Measurements from ENCODE around the gene SMG1.

The SMG1 gene

DNA sequence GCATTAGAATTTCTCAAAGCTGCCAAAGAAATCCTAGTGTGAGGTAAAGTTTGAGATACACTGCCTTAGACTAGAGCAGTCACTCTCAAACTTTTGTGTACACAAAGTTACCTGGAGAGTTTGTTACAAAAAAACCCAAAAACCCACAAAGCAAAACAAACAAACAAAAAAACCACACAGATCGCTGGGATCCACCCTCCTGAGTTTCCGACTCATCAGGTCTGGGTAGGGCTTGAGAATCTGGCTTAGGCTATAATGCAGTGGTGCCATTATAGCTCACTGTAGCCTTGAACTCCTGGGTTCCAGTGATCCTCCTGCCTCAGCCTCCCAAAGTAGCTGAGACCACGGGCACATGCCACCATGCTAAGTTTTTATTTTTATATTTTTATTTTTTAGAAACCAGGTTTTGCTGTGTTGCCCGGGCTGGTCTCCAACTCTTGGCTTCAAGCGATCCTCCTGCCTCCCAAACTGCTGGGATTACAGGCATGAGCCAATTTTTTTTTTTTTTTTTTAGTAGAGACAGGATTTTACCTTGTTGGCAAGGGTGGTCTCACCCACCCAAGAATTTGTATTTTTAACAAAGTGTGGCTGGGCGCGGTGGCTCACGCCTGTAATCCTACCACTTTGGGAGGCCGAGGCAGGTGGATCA, 22.3 kb upstream of the SMG1 start:
- TF ChIP-seq, protein P1, sequence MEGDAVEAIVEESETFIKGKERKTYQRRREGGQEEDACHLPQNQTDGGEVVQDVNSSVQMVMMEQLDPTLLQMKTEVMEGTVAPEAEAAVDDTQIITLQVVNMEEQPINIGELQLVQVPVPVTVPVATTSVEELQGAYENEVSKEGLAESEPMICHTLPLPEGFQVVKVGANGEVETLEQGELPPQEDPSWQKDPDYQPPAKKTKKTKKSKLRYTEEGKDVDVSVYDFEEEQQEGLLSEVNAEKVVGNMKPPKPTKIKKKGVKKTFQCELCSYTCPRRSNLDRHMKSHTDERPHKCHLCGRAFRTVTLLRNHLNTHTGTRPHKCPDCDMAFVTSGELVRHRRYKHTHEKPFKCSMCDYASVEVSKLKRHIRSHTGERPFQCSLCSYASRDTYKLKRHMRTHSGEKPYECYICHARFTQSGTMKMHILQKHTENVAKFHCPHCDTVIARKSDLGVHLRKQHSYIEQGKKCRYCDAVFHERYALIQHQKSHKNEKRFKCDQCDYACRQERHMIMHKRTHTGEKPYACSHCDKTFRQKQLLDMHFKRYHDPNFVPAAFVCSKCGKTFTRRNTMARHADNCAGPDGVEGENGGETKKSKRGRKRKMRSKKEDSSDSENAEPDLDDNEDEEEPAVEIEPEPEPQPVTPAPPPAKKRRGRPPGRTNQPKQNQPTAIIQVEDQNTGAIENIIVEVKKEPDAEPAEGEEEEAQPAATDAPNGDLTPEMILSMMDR (IDR thresholded peaks at IDR 0.05; ENCODE audit: low read depth, low read length, missing control alignments): no peak
- Histone ChIP-seq H3K4me3 (ENCODE audit: low read depth, low read length) (no peak overlapping the region), H3K27ac (no peak overlapping the region), H3K36me3 (replicated peaks) (no peaks in the 10 kb centered on the region), H3K27me3 (replicated peaks) (no peaks in the 10 kb centered on the region)
- DNase-seq: no peak
- in situ Hi-C loops (cut with HindIII; ENCODE audit: low pct_ligation_motif_present, low sequenced_read_pairs): no loop called here

DNA sequence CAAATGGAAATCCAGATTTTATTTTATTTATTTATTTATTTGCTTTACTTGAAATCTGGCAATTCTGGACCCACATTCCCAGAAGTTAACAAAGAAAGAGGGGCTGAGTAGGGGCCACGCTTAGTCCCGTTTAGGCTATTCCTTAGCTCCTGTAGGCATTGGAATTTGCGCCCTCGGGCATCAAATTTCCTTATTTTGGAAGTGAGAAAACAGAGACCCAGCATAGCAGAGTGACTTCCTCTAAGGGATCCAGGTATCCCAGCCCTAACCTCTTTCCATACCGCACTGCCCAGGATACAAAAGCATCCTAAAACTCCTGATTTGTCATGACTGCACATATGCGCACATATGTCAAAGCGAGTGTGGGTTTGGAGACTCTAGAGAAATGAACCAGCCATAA, 19.0 kb upstream of the SMG1 start:
- TF ChIP-seq, protein P1 (IDR thresholded peaks at IDR 0.05; ENCODE audit: low read depth, low read length, missing control alignments): no peak
- no peaks in the 10 kb centered on the region for H3K36me3 ChIP-seq (replicated peaks)
- in situ Hi-C loops (cut with HindIII; ENCODE audit: low pct_ligation_motif_present, low sequenced_read_pairs): no loop called here
- no peaks in the 10 kb centered on the region for H3K27me3 ChIP-seq (replicated peaks)
- H3K27ac ChIP-seq: no peak overlapping the region
- H3K4me3 ChIP-seq (ENCODE audit: low read depth, low read length): no peak overlapping the region
- no peak for DNase-seq

DNA sequence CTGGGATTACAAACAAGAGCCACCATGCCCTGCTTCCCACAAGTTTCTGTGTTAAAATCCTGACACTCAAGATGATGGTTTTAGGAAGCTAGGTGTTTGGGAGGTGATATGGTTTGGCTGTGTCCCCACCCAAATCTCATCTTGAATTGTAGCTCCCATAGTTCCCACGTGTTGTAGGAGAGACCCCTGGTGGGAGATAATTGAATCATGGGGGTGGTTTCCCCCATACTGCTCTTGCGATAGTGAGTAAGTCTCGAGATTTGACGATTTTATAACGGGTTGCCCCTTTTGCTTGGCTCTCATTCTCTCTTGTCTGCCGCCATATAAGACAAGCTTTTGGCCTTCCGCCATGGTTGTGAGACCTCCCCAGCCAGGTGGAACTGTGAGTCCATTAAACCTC, 17.2 kb upstream of the SMG1 start:
- TF ChIP-seq, protein P1 (IDR thresholded peaks at IDR 0.05; ENCODE audit: low read depth, low read length, missing control alignments): no peak
- Histone ChIP-seq H3K4me3 (ENCODE audit: low read depth, low read length) (no peak overlapping the region), H3K27me3 (replicated peaks) (no peaks in the 10 kb centered on the region), H3K36me3 (replicated peaks) (no peaks in the 10 kb centered on the region), H3K27ac (no peak overlapping the region)
- in situ Hi-C loops (cut with HindIII; ENCODE audit: low pct_ligation_motif_present, low sequenced_read_pairs): no loop called here
- no peak for DNase-seq

DNA sequence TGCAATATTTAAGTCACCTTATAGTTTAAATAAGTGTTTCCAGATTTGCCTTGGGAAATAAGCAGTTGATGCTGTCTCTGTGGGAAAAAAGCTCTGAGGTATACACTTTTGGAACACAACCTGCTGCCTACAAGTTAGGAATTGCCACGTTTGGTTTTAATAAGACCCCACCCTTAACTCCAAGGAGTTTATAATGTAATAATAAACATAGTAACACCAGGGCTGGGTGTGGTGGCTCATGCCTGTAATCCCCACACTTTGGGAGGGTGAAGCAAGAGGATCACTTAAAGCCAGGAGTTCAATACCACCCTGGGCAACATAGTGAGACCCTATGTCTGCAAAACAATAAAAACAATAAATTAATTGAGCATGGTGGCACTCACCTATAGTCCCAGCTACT, 15.9 kb upstream of the SMG1 start:
- Histone ChIP-seq H3K36me3 (replicated peaks) (no peaks in the 10 kb centered on the region), H3K4me3 (ENCODE audit: low read depth, low read length) (no peak overlapping the region), H3K27me3 (replicated peaks) (no peaks in the 10 kb centered on the region), H3K27ac (no peak overlapping the region)
- DNase-seq: no peak
- in situ Hi-C loops (cut with HindIII; ENCODE audit: low pct_ligation_motif_present, low sequenced_read_pairs): no loop called here
- TF ChIP-seq, protein P1 (IDR thresholded peaks at IDR 0.05; ENCODE audit: low read depth, low read length, missing control alignments): no peak

DNA sequence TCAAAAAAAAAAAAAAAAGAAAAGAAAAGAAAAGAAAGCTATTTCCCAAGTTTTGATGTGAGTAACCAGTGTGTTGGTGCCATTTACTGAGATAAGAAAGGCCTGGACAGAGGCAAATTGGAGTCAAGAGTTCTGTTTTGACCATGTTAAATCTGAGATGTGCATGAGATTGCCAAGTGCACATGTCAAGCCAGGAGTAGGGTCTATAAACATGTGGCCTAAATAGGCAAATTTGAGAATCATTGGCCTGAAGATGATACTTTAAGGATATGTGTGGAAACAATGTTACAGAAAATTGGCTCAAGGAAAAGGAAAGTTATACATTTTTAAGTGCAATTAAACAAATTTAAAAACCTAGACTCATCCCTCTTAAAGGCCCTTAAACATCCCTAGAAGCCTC, 15.3 kb upstream of the SMG1 start:
- H3K27ac ChIP-seq: no peak overlapping the region
- no peak for DNase-seq
- H3K36me3 ChIP-seq (replicated peaks): no peaks in the 10 kb centered on the region
- no peaks in the 10 kb centered on the region for H3K27me3 ChIP-seq (replicated peaks)
- no peak overlapping the region for H3K4me3 ChIP-seq (ENCODE audit: low read depth, low read length)
- in situ Hi-C loops (cut with HindIII; ENCODE audit: low pct_ligation_motif_present, low sequenced_read_pairs): no loop called here
- TF ChIP-seq, protein P1 (IDR thresholded peaks at IDR 0.05; ENCODE audit: low read depth, low read length, missing control alignments): no peak

DNA sequence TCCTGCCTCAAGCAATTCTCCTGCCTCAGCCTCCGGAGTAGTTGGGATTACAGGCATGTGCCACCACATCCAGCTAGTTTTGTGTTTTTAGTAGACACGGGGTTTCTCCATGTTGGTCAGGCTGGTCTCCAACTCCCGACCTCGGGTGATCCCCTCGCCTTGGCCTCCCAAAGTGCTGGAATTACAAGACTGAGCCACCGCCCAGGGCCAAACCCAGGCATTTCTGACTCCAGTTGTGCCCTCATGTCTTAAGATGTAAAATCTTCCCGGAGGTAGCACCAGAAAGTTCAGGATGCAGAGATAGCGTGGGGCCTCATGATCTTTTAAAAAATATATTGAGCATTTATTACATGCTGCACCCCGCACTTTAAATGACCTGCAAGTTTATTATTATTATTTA, 12.8 kb upstream of the SMG1 start:
- Histone ChIP-seq H3K4me3 (ENCODE audit: low read depth, low read length) (no peak overlapping the region), H3K27me3 (replicated peaks) (no peaks in the 10 kb centered on the region), H3K36me3 (replicated peaks) (no peaks in the 10 kb centered on the region), H3K27ac (no peak overlapping the region)
- no peak for DNase-seq
- TF ChIP-seq, protein P1 (IDR thresholded peaks at IDR 0.05; ENCODE audit: low read depth, low read length, missing control alignments): no peak
- in situ Hi-C loops (cut with HindIII; ENCODE audit: low pct_ligation_motif_present, low sequenced_read_pairs): no loop called here

All from brain microvascular endothelial cell (primary cell).